Measurements from ENCODE around the gene RFC2. TPM values are rescaled to one million over a fixed set of nuclear protein-coding genes. Genes with fewer than 3 reads are reported as not detected.

Gene RFC2
- total RNA-seq, 1 donor from 2014 or later = 37.7 TPM

- H3K9me3 ChIP-seq = no peaks in the 10 kb centered on the region
- peaks cover 5 to 37% of the 10 kb centered on the region in 2 donors for H3K4me1 ChIP-seq
- intact Hi-C loops (cut with DNase I) = loop anchor here (5.0 kb wide), 1 partner anchor 98 kb away; no protein-coding TSS in a partner anchor
- no peaks in the 10 kb centered on the region for H3K27me3 ChIP-seq
- peak in 1 of 2 donors; percentile 83 for DNase-seq (ENCODE audit: low spot score in 2 of 2)
- H3K27ac ChIP-seq = peak overlapping the region; percentile 71 to 75
- H3K4me3 ChIP-seq = peak overlapping the region in 1 of 2 donors; percentile 19
- TF ChIP-seq CTCF (IDR thresholded peaks at IDR 0.05) = no peak
- H3K36me3 ChIP-seq = no peaks in the 10 kb centered on the region
Observed at GRCh38 chr7:74294191-74294998, 40.2 kb upstream of the RFC2 start.

GRCh38 chr7:74293577-74293908, 39.3 kb upstream of the RFC2 start:
- Histone ChIP-seq H3K4me1 (peaks cover 9 to 34% of the 10 kb centered on the region in 2 donors), H3K4me3 (no peak overlapping the region), H3K27ac (peak overlapping the region; percentile 71 to 75), H3K9me3 (no peaks in the 10 kb centered on the region), H3K36me3 (no peaks in the 10 kb centered on the region), H3K27me3 (no peaks in the 10 kb centered on the region)
- intact Hi-C loops (cut with DNase I) = loop anchor here (5.0 kb wide), 1 partner anchor 99 kb away; no protein-coding TSS in a partner anchor
- no peak for TF ChIP-seq CTCF (IDR thresholded peaks at IDR 0.05)
- DNase-seq (ENCODE audit: low spot score in 2 of 2) = no peak

- H3K4me1 ChIP-seq = peaks cover 13 to 34% of the 10 kb centered on the region in 2 donors
- peak overlapping the region; percentile 71 to 75 for H3K27ac ChIP-seq
- intact Hi-C loops (cut with DNase I) = loop anchor here (5.0 kb wide), 1 partner anchor 99 kb away; no protein-coding TSS in a partner anchor
- no peaks in the 10 kb centered on the region for H3K27me3 ChIP-seq
- no peak overlapping the region for H3K4me3 ChIP-seq
- H3K36me3 ChIP-seq = no peaks in the 10 kb centered on the region
- no peak for DNase-seq (ENCODE audit: low spot score in 2 of 2)
- no peaks in the 10 kb centered on the region for H3K9me3 ChIP-seq
- TF ChIP-seq CTCF (IDR thresholded peaks at IDR 0.05) = no peak
Observed at GRCh38 chr7:74292757-74293576, 38.8 kb upstream of the RFC2 start.

GRCh38 chr7:74291535-74291934, 37.3 kb upstream of the RFC2 start:
- TF ChIP-seq CTCF (IDR thresholded peaks at IDR 0.05) = no peak
- Histone ChIP-seq H3K36me3 (no peaks in the 10 kb centered on the region), H3K9me3 (no peaks in the 10 kb centered on the region), H3K4me1 (peaks cover 13 to 34% of the 10 kb centered on the region in 2 donors), H3K4me3 (no peak overlapping the region), H3K27ac (peak overlapping the region; percentile 6 to 17), H3K27me3 (no peaks in the 10 kb centered on the region)
- intact Hi-C loops (cut with DNase I) = loop anchor here (5.0 kb wide), 1 partner anchor 101 kb away; no protein-coding TSS in a partner anchor
- no peak for DNase-seq (ENCODE audit: low spot score in 2 of 2)

- TF ChIP-seq CTCF (IDR thresholded peaks at IDR 0.05) = no peak
- intact Hi-C loops (cut with DNase I) = loop anchor here (5.0 kb wide), 1 partner anchor 101 kb away; no protein-coding TSS in a partner anchor
- H3K4me1 ChIP-seq = peaks cover 13 to 34% of the 10 kb centered on the region in 2 donors
- H3K9me3 ChIP-seq = no peaks in the 10 kb centered on the region
- peak overlapping the region; percentile 95 to 99 for H3K4me3 ChIP-seq
- no peak for DNase-seq (ENCODE audit: low spot score in 2 of 2)
- no peaks in the 10 kb centered on the region for H3K27me3 ChIP-seq
- H3K36me3 ChIP-seq = no peaks in the 10 kb centered on the region
- H3K27ac ChIP-seq = peak overlapping the region; percentile 82 to 93
Observed at GRCh38 chr7:74290981-74291441, 36.8 kb upstream of the RFC2 start.

Data from ascending aorta (tissue), 2 donors.